ENCODE measurements around the gene MC2R.

- no peak for TF ChIP-seq CTCF (IDR thresholded peaks at IDR 0.05; ENCODE audit: insufficient read depth, low read length, poor library complexity, severe bottlenecking)
- no peak for TF ChIP-seq EZH2phosphoT487 (conservative IDR thresholded peaks at IDR 0.05; ENCODE audit: low read length)
Observed at GRCh38 chr18:13893418-13893760, 21.9 kb downstream of the MC2R start.

Measured in SU-DHL-6 (cell line).